ENCODE results near the gene RNF214.

Gene RNF214

DNA sequence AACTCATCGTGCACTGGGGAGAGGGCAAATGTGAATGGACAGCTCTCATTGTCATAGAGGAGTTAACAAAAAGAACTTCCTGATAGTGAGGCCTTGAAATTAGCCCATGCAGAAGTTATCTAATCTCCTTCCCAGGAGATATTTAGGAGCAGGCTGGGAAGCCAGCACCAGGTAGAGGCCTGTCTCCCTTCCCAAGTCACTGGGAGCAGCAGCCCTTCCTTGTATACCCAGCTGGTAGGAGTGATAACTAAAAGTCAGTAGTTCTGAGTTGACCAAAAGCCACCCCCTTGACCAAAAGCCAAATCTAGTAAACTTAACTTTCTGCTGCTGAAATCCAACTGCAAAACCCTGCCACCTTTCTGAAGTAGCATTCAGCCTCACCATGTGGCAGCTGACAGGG lies 57.3 kb downstream of the RNF214 start:
- Histone ChIP-seq H3K4me1 (ENCODE audit: control insufficient read depth, insufficient read depth, low read length) (no peaks in the 10 kb centered on the region), H3K27ac (ENCODE audit: low read length) (no peak overlapping the region), H3K9ac (ENCODE audit: low read length in 2 of 2) (no peak overlapping the region), H3K36me3 (ENCODE audit: control insufficient read depth in 2 of 2, insufficient read depth in 2 of 2, low read length in 2 of 2) (peaks cover 47 to 48% of the 10 kb centered on the region in 2 donors), H3K4me3 (ENCODE audit: low read length in 2 of 2) (no peak overlapping the region), H3K9me3 (ENCODE audit: control insufficient read depth in 2 of 2, low read length in 2 of 2) (no peaks in the 10 kb centered on the region), H3K27me3 (ENCODE audit: control insufficient read depth in 1 of 2, insufficient read depth in 2 of 2, low read length in 2 of 2) (no peaks in the 10 kb centered on the region)

DNA sequence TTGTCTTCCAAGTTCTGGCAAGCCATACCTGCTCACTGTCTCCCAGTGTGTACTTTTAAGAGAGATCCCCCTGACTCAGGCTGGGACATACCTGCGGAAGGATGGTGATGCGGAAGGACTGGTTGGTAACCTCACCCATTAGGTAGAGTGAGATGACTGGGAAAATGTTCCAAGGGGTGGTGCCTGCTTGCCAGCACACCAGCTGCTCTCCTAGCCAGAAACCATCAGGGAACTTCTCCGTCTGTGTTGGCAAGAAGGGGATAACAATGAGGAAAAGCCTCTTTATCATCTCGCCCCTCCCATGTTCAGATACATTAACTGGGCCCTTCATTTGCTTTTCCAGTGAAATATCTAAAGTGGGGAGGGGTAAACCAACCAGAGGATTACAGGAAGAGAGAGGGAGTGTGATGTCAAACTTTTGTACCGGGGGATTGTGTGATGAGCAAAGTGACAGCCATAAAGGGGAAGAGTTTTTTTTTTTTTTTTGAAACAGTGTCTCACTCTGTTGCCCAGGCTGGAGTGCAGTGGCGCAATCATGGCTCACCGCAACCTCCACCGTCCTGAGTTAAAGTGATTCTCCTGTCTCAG lies 58.4 kb downstream of the RNF214 start, which contains the start of gene BACE1-AS:
Gene BACE1-AS, plus strand, starts transcription at position 538 of the 588 bp plus-strand sequence.
- Histone ChIP-seq H3K4me3 (ENCODE audit: low read length in 2 of 2) (no peak within 1 kb of the TSS), H3K27me3 (ENCODE audit: control insufficient read depth in 1 of 2, insufficient read depth in 2 of 2, low read length in 2 of 2) (no peaks in the 10 kb centered on the region), H3K9me3 (ENCODE audit: control insufficient read depth in 2 of 2, low read length in 2 of 2) (no peaks in the 10 kb centered on the region), H3K27ac (ENCODE audit: low read length) (no peak within 1 kb of the TSS), H3K9ac (ENCODE audit: low read length in 2 of 2) (no peak within 1 kb of the TSS), H3K36me3 (ENCODE audit: control insufficient read depth in 2 of 2, insufficient read depth in 2 of 2, low read length in 2 of 2) (peaks cover 40 to 43% of the 10 kb centered on the region in 2 donors), H3K4me1 (ENCODE audit: control insufficient read depth, insufficient read depth, low read length) (no peaks in the 10 kb centered on the region)

GRCh38 chr11:117292616-117293015 lies 60.1 kb downstream of the RNF214 start:
- Histone ChIP-seq H3K9me3 (ENCODE audit: control insufficient read depth in 2 of 2, low read length in 2 of 2) (no peaks in the 10 kb centered on the region), H3K27ac (ENCODE audit: low read length) (no peak overlapping the region), H3K9ac (ENCODE audit: low read length in 2 of 2) (no peak overlapping the region), H3K4me1 (ENCODE audit: control insufficient read depth, insufficient read depth, low read length) (no peaks in the 10 kb centered on the region), H3K36me3 (ENCODE audit: control insufficient read depth in 2 of 2, insufficient read depth in 2 of 2, low read length in 2 of 2) (peaks cover 37 to 41% of the 10 kb centered on the region in 2 donors), H3K4me3 (ENCODE audit: low read length in 2 of 2) (no peak overlapping the region), H3K27me3 (ENCODE audit: control insufficient read depth in 1 of 2, insufficient read depth in 2 of 2, low read length in 2 of 2) (no peaks in the 10 kb centered on the region)

GRCh38 chr11:117295438-117296137 lies 63.1 kb downstream of the RNF214 start:
- Histone ChIP-seq H3K9me3 (ENCODE audit: control insufficient read depth in 2 of 2, low read length in 2 of 2) (no peaks in the 10 kb centered on the region), H3K27ac (ENCODE audit: low read length) (no peak overlapping the region), H3K4me1 (ENCODE audit: control insufficient read depth, insufficient read depth, low read length) (peaks cover 9% of the 10 kb centered on the region), H3K36me3 (ENCODE audit: control insufficient read depth in 2 of 2, insufficient read depth in 2 of 2, low read length in 2 of 2) (peaks cover 18 to 26% of the 10 kb centered on the region in 2 donors), H3K27me3 (ENCODE audit: control insufficient read depth in 1 of 2, insufficient read depth in 2 of 2, low read length in 2 of 2) (no peaks in the 10 kb centered on the region), H3K9ac (ENCODE audit: low read length in 2 of 2) (no peak overlapping the region), H3K4me3 (ENCODE audit: low read length in 2 of 2) (no peak overlapping the region)

- Histone ChIP-seq H3K4me3 (ENCODE audit: low read length in 2 of 2) (no peak overlapping the region), H3K9ac (ENCODE audit: low read length in 2 of 2) (no peak overlapping the region), H3K4me1 (ENCODE audit: control insufficient read depth, insufficient read depth, low read length) (peaks cover 11% of the 10 kb centered on the region), H3K9me3 (ENCODE audit: control insufficient read depth in 2 of 2, low read length in 2 of 2) (no peaks in the 10 kb centered on the region), H3K36me3 (ENCODE audit: control insufficient read depth in 2 of 2, insufficient read depth in 2 of 2, low read length in 2 of 2) (peaks cover 10 to 13% of the 10 kb centered on the region in 2 donors), H3K27me3 (ENCODE audit: control insufficient read depth in 1 of 2, insufficient read depth in 2 of 2, low read length in 2 of 2) (no peaks in the 10 kb centered on the region), H3K27ac (ENCODE audit: low read length) (no peak overlapping the region)
Measured at GRCh38 chr11:117296881-117297280, 64.4 kb downstream of the RNF214 start.

DNA sequence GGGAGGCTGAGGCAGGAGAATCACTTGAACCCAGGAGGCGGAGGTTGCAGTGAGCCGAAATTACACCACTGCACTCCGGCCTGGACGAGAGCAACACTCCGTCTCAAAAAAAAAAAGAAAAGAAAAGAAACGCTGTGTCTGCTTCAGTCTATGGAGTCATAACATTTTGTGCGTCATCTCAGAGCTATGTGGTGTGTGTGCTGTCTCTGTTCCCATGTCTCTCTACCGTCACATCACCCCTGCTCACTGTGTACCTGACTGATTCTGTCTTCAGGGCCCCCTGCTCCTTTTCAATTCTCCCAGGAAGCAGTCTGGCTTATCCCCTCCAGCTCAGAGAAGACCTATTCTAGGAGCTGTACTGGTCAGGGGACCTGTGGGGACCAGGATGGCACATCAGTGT lies 65.7 kb downstream of the RNF214 start:
- Histone ChIP-seq H3K27ac (ENCODE audit: low read length) (no peak overlapping the region), H3K4me3 (ENCODE audit: low read length in 2 of 2) (no peak overlapping the region)

GRCh38 chr11:117299351-117300282 lies 67.1 kb downstream of the RNF214 start:
- Histone ChIP-seq H3K4me1 (ENCODE audit: control insufficient read depth, insufficient read depth, low read length) (peaks cover 11% of the 10 kb centered on the region), H3K9ac (ENCODE audit: low read length in 2 of 2) (peak overlapping the region in 1 of 2 donors; percentile 36), H3K36me3 (ENCODE audit: control insufficient read depth in 2 of 2, insufficient read depth in 2 of 2, low read length in 2 of 2) (peaks cover 4 to 5% of the 10 kb centered on the region in 2 donors), H3K9me3 (ENCODE audit: control insufficient read depth in 2 of 2, low read length in 2 of 2) (no peaks in the 10 kb centered on the region), H3K4me3 (ENCODE audit: low read length in 2 of 2) (peak overlapping the region in 1 of 2 donors; percentile 52), H3K27ac (ENCODE audit: low read length) (no peak overlapping the region), H3K27me3 (ENCODE audit: control insufficient read depth in 1 of 2, insufficient read depth in 2 of 2, low read length in 2 of 2) (no peaks in the 10 kb centered on the region)

More for the DNA sequence above, 65.7 kb downstream of the RNF214 start:
- Histone ChIP-seq H3K9me3 (ENCODE audit: control insufficient read depth in 2 of 2, low read length in 2 of 2) (no peaks in the 10 kb centered on the region), H3K9ac (ENCODE audit: low read length in 2 of 2) (no peak overlapping the region), H3K4me1 (ENCODE audit: control insufficient read depth, insufficient read depth, low read length) (peaks cover 11% of the 10 kb centered on the region), H3K27me3 (ENCODE audit: control insufficient read depth in 1 of 2, insufficient read depth in 2 of 2, low read length in 2 of 2) (no peaks in the 10 kb centered on the region), H3K36me3 (ENCODE audit: control insufficient read depth in 2 of 2, insufficient read depth in 2 of 2, low read length in 2 of 2) (peaks cover 6 to 8% of the 10 kb centered on the region in 2 donors)

DNA sequence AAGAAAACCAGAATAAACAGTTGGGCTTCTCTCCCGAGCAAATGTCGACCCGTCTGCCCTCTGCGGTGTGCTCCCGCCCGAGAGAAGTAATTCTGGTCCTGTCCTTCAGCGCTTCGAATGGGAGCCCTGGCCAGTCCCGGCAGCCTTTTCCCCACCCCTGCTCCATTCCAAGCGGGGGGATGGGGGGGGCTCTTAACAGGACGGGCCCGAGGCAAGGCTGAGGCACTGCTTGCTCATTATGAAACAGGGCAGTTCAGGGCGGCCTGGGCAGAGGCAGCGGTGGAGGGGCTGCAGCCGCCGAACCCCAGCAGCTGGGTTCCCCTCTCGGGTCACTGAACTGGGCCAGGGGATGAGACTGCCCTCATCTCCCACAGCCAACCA lies 67.8 kb downstream of the RNF214 start:
- Histone ChIP-seq H3K27ac (ENCODE audit: low read length) (no peak overlapping the region), H3K4me3 (ENCODE audit: low read length in 2 of 2) (peak overlapping the region in 1 of 2 donors; percentile 52), H3K4me1 (ENCODE audit: control insufficient read depth, insufficient read depth, low read length) (peaks cover 11% of the 10 kb centered on the region), H3K9ac (ENCODE audit: low read length in 2 of 2) (peak overlapping the region in 1 of 2 donors; percentile 36), H3K27me3 (ENCODE audit: control insufficient read depth in 1 of 2, insufficient read depth in 2 of 2, low read length in 2 of 2) (no peaks in the 10 kb centered on the region), H3K9me3 (ENCODE audit: control insufficient read depth in 2 of 2, low read length in 2 of 2) (no peaks in the 10 kb centered on the region), H3K36me3 (ENCODE audit: control insufficient read depth in 2 of 2, insufficient read depth in 2 of 2, low read length in 2 of 2) (peaks cover 0 to 1% of the 10 kb centered on the region in 2 donors)

DNA sequence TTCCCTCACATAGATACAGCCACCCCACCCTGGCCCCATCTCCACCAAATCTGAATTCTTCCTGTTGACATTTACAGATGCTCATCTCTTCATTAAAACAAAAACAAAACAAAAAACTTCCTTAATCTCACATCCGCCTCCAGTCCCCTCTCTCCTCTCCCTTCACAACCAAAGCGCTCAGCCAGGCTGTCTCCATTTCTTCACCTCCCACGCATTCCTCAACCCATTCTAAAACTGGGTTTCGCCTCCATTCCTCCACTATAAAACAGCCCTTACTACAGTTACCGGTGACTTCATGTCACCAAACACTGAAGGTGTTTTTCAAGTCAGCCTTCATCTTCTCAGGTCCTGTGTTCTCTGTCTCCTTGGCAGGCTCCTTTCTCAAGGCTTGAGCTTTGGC lies 68.3 kb downstream of the RNF214 start:
- no peaks in the 10 kb centered on the region for H3K9me3 ChIP-seq (ENCODE audit: control insufficient read depth in 2 of 2, low read length in 2 of 2)

DNA sequence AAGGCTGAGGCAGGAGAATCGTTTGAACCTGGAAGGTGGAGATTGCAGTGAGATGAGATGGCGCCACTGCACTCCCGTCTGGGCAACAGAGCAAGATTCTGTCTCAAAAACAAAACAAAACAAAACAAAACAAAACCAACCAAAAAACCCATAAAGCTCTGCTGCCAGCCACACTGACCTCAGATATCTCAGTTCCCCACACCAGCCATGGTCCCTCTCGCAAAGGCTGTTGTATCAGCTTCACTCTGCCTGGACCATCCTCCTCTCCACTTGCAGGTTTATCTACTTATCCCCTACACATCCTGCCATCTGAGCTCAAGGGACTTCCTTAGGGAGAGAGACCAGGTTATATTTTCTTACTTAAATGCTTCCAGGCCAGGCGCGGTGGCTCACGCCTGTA lies 69.8 kb downstream of the RNF214 start:
- Histone ChIP-seq H3K36me3 (ENCODE audit: control insufficient read depth in 2 of 2, insufficient read depth in 2 of 2, low read length in 2 of 2) (no peaks in the 10 kb centered on the region), H3K27ac (ENCODE audit: low read length) (no peak overlapping the region), H3K4me1 (ENCODE audit: control insufficient read depth, insufficient read depth, low read length) (peaks cover 11% of the 10 kb centered on the region), H3K9me3 (ENCODE audit: control insufficient read depth in 2 of 2, low read length in 2 of 2) (no peaks in the 10 kb centered on the region), H3K4me3 (ENCODE audit: low read length in 2 of 2) (no peak overlapping the region), H3K9ac (ENCODE audit: low read length in 2 of 2) (no peak overlapping the region), H3K27me3 (ENCODE audit: control insufficient read depth in 1 of 2, insufficient read depth in 2 of 2, low read length in 2 of 2) (no peaks in the 10 kb centered on the region)

More for the DNA sequence above, 68.3 kb downstream of the RNF214 start:
- H3K9ac ChIP-seq (ENCODE audit: low read length in 2 of 2) = peak overlapping the region in 1 of 2 donors; percentile 29
- no peak overlapping the region for H3K27ac ChIP-seq (ENCODE audit: low read length)
- no peaks in the 10 kb centered on the region for H3K27me3 ChIP-seq (ENCODE audit: control insufficient read depth in 1 of 2, insufficient read depth in 2 of 2, low read length in 2 of 2)
- peaks cover 11% of the 10 kb centered on the region for H3K4me1 ChIP-seq (ENCODE audit: control insufficient read depth, insufficient read depth, low read length)
- H3K4me3 ChIP-seq (ENCODE audit: low read length in 2 of 2) = no peak overlapping the region
- H3K36me3 ChIP-seq (ENCODE audit: control insufficient read depth in 2 of 2, insufficient read depth in 2 of 2, low read length in 2 of 2) = no peaks in the 10 kb centered on the region

All from stomach smooth muscle (tissue), 2 donors.